ENCODE measurements around the gene RASA3. TPM values are rescaled to one million over a fixed set of nuclear protein-coding genes. Genes with fewer than 3 reads are reported as not detected.

RASA3 gene
- total RNA-seq, 1 experiment from 2014 or later = 18.6 TPM

GRCh38 chr13:114056205-114057013 lies 76.0 kb downstream of the RASA3 start:
- no peak for DNase-seq (ENCODE audit: low read depth, low spot score)
- Histone ChIP-seq H3K4me2 (ENCODE audit: low read length) (no peak overlapping the region), H3K9me2 (ENCODE audit: insufficient read depth) (no peaks in the 10 kb centered on the region), H3K27ac (ENCODE audit: low read depth, low read length) (no peak overlapping the region), H3K27me3 (ENCODE audit: insufficient read depth, low read length) (no peaks in the 10 kb centered on the region), H3K79me2 (ENCODE audit: insufficient read depth, low read length) (peaks cover 13% of the 10 kb centered on the region; the same call in 1 of the 2 replicates), H2AFZ (ENCODE audit: low read depth, low read length, poor library complexity, severe bottlenecking) (no peak overlapping the region), H3K4me1 (ENCODE audit: control insufficient read depth in 1 of 2, insufficient read depth in 2 of 2, low read length in 2 of 2) (no peaks in the 10 kb centered on the region), H4K20me1 (ENCODE audit: insufficient read depth) (no peaks in the 10 kb centered on the region), H3K9me3 (ENCODE audit: control insufficient read depth in 1 of 2, insufficient read depth in 1 of 2, low read depth in 1 of 2, low read length in 2 of 2) (no peaks in the 10 kb centered on the region), H3K4me3 (replicated peaks in 1 of 2; ENCODE audit: low read depth in 1 of 2, low read length in 2 of 2) (no peak overlapping the region), H3K9ac (ENCODE audit: low read length) (no peak overlapping the region), H3K36me3 (ENCODE audit: control insufficient read depth in 1 of 2, insufficient read depth in 2 of 2, low read length in 2 of 2) (no peaks in the 10 kb centered on the region)
- no peak for TF ChIP-seq POLR2AphosphoS5 (IDR thresholded peaks at IDR 0.05; ENCODE audit: low read depth, low read length)
- no peak for TF ChIP-seq MAX (IDR thresholded peaks at IDR 0.05)
- no peak for TF ChIP-seq ELF1 (IDR thresholded peaks at IDR 0.05; ENCODE audit: borderline replicate concordance, low read depth)
- TF ChIP-seq ZFX (IDR thresholded peaks at IDR 0.05) = no peak
- no peak for TF ChIP-seq CEBPB (IDR thresholded peaks at IDR 0.05; ENCODE audit: low read depth)
- no peak for TF ChIP-seq CBX3 (IDR thresholded peaks at IDR 0.05; ENCODE audit: low read depth)
- TF ChIP-seq JUND (IDR thresholded peaks at IDR 0.05) = no peak
- TF ChIP-seq POLR2A (IDR thresholded peaks at IDR 0.05; ENCODE audit: borderline replicate concordance, extremely low read depth, insufficient read depth, insufficient read length) = no peak
- TF ChIP-seq YY1 (IDR thresholded peaks at IDR 0.05; ENCODE audit: extremely low read depth, insufficient replicate concordance, low read depth, low read length) = no peak
- TF ChIP-seq CTCF (IDR thresholded peaks at IDR 0.05 in 2 of 3, conservative IDR thresholded peaks at IDR 0.05 in 1 of 3; ENCODE audit: borderline replicate concordance in 1 of 3, insufficient read depth in 1 of 3, low read depth in 2 of 3, low read length in 2 of 3) = no peak
- no TSS peak for BruUV-seq (replicated peaks)
- CTCF ChIA-PET = no interaction called here
- intact Hi-C loops (cut with micrococcal nuclease) = no loop called here
- POLR2A ChIA-PET = no interaction called here
- RAD21 ChIA-PET (ENCODE audit: low non-redundant PET in 1 of 2, low total read pairs in 2 of 2, uncharacterized antibody in 2 of 2, unreplicated experiment in 2 of 2) = no interaction called here
- ATAC-seq = no peak

All from HCT116 (cell line).